IMR-90 (cell line): ENCODE results near the gene FAM20C. TPM values are rescaled to one million over a fixed set of nuclear protein-coding genes. Genes with fewer than 3 reads are reported as not detected.

Source experiments
- ATAC-seq: fragments of 200-7000 bp; cut with Tn5 transposase; 2 replicates; pipeline ENCODE4 v1.9.1; 2020; ENCODE audit warnings: low read depth, mild to moderate bottlenecking, moderate library complexity
- BruUV-seq: library from RNA; stranded (reverse); fragments of 400-500 nt; replicated peaks from 2 replicates; lab custom pipeline; 2021; lab: Mats Ljungman, UMichigan
- CTCF ChIA-PET: fragments of 300-600 bp; formaldehyde crosslinking; extraction: SDS; loops from one replicate; lab custom pipeline; 2021; ENCODE audit warnings: antibody characterized with exemption; lab: Yijun Ruan, JAX
- POLR2A ChIA-PET: fragments of 300-600 bp; sonication (Branson Sonifier 250); formaldehyde crosslinking; loops from one replicate; lab custom pipeline; 2022; ENCODE audit warnings: antibody characterized with exemption; ENCODE audit not compliant: unreplicated experiment; lab: Charles Lee
- DNase-seq: peaks from one replicate; pipeline ENCODE4 v3.0.0; 2013
- H2AFZ ChIP-seq: replicated peaks from 2 replicates; pipeline ENCODE3; 2013; ENCODE audit warnings: low read length, mild to moderate bottlenecking; ENCODE audit not compliant: poor library complexity
- H2AK5ac ChIP-seq: 2 replicates; pipeline ENCODE4 v1.6.1; 2013; ENCODE audit warnings: low read depth, low read length, inconsistent platforms
- H2AK9ac ChIP-seq: replicated peaks from 2 replicates; pipeline ENCODE3; 2013; ENCODE audit warnings: mild to moderate bottlenecking, low read depth, low read length, moderate library complexity; ENCODE audit not compliant: poor library complexity
- H2BK120ac ChIP-seq: 2 replicates; pipeline ENCODE4 v1.6.1; 2013; ENCODE audit warnings: low read depth, low read length, inconsistent platforms
- H2BK15ac ChIP-seq: 3 replicates; pipeline ENCODE4 v1.6.1; 2013; ENCODE audit warnings: low read depth, low read length, inconsistent platforms
- H2BK20ac ChIP-seq: 2 replicates; pipeline ENCODE4 v1.6.1; 2013; ENCODE audit warnings: low read depth, mild to moderate bottlenecking, inconsistent platforms, low read length, moderate library complexity
- H2BK5ac ChIP-seq: 2 replicates; pipeline ENCODE4 v1.6.1; 2013; ENCODE audit warnings: mild to moderate bottlenecking, low read depth, low read length, inconsistent platforms; ENCODE audit not compliant: poor library complexity, severe bottlenecking
- H3K14ac ChIP-seq: replicated peaks from 2 replicates; pipeline ENCODE4 v1.6.1; 2013; ENCODE audit warnings: low read depth, low read length, inconsistent platforms
- H3K18ac ChIP-seq: 2 replicates; pipeline ENCODE4 v1.6.1; 2013; ENCODE audit warnings: low read depth, low read length, control low read depth
- H3K23ac ChIP-seq: 2 replicates; pipeline ENCODE4 v1.6.1; 2013; ENCODE audit warnings: low read depth, low read length, inconsistent platforms
- H3K27ac ChIP-seq: 2 replicates; pipeline ENCODE4 v1.5.1; 2013; ENCODE audit warnings: mild to moderate bottlenecking, control low read depth, low read length; ENCODE audit not compliant: insufficient read depth
- H3K27me3 ChIP-seq: 2 replicates; pipeline ENCODE4 v1.6.1; 2013; ENCODE audit warnings: low read length; ENCODE audit not compliant: control insufficient read depth, insufficient read depth
- H3K36me3 ChIP-seq: 2 replicates; pipeline ENCODE4 v1.6.1; 2013; ENCODE audit warnings: low read length, mixed read lengths; ENCODE audit not compliant: control insufficient read depth, insufficient read depth
- H3K4ac ChIP-seq: 2 replicates; pipeline ENCODE4 v1.6.1; 2013; ENCODE audit warnings: low read depth, low read length, inconsistent platforms
- H3K4me1 ChIP-seq: 2 replicates; pipeline ENCODE4 v1.6.1; 2013; ENCODE audit warnings: low read length, mixed read lengths; ENCODE audit not compliant: control insufficient read depth, insufficient read depth
- H3K4me2 ChIP-seq: 2 replicates; pipeline ENCODE4 v1.6.1; 2013; ENCODE audit warnings: low read depth, mild to moderate bottlenecking, control low read depth, low read length, moderate library complexity
- H3K4me3 ChIP-seq: 2 replicates; pipeline ENCODE4 v1.5.1; 2013; ENCODE audit warnings: low read depth, mild to moderate bottlenecking, control low read depth, low read length, moderate library complexity; ENCODE audit not compliant: insufficient read depth
- H3K56ac ChIP-seq: 2 replicates; pipeline ENCODE4 v1.6.1; 2013; ENCODE audit warnings: low read length, inconsistent platforms; ENCODE audit not compliant: insufficient read depth; ENCODE audit errors: extremely low read depth
- H3K79me1 ChIP-seq, 2 experiments: 2 replicates each; pipeline ENCODE4 v1.6.1; 2013; ENCODE audit warnings: low read length in 2 of 2, inconsistent platforms in 1 of 2, low read depth in 1 of 2
- H3K9ac ChIP-seq: 2 replicates; pipeline ENCODE4 v1.6.1; 2013; ENCODE audit warnings: low read depth, low read length, control low read depth
- H3K9me1 ChIP-seq: 2 replicates; pipeline ENCODE4 v1.6.1; 2013; ENCODE audit warnings: low read length, inconsistent platforms; ENCODE audit not compliant: insufficient read depth
- H3K9me3 ChIP-seq: 2 replicates; pipeline ENCODE4 v1.6.1; 2013; ENCODE audit warnings: low read length; ENCODE audit not compliant: control insufficient read depth, insufficient read depth
- H4K20me1 ChIP-seq: 2 replicates; pipeline ENCODE4 v1.6.1; 2013; ENCODE audit warnings: low read length, inconsistent platforms; ENCODE audit not compliant: insufficient read depth
- H4K5ac ChIP-seq: 2 replicates; pipeline ENCODE4 v1.6.1; 2013; ENCODE audit warnings: mild to moderate bottlenecking, low read depth, low read length, control low read depth
- H4K8ac ChIP-seq, 2 experiments: 2 replicates each; pipeline ENCODE4 v1.6.1; 2013; ENCODE audit warnings: low read depth in 2 of 2, low read length in 2 of 2, control low read depth in 1 of 2, inconsistent platforms in 1 of 2
- H4K91ac ChIP-seq: 2 replicates; pipeline ENCODE4 v1.6.1; 2013; ENCODE audit warnings: low read depth, low read length, inconsistent platforms; ENCODE audit not compliant: insufficient read depth
- BHLHE40 ChIP-seq: fragments of 150-350 bp; IDR thresholded peaks from 2 replicates; pipeline ENCODE4 v1.6.1; 2016; ENCODE audit warnings: mild to moderate bottlenecking, low read depth, low read length
- CEBPB ChIP-seq: IDR thresholded peaks from 2 replicates; pipeline ENCODE4 v1.6.1; 2012; ENCODE audit warnings: low read depth, low read length, improper control_type of control experiment
- MXI1 ChIP-seq: IDR thresholded peaks from 2 replicates; pipeline ENCODE4 v1.6.1; 2012; ENCODE audit warnings: low read depth, mild to moderate bottlenecking, low read length, moderate library complexity, borderline replicate concordance
- RAD21 ChIP-seq: IDR thresholded peaks from 2 replicates; pipeline ENCODE4 v1.6.1; 2012; ENCODE audit warnings: low read length, improper control_type of control experiment
- RCOR1 ChIP-seq: IDR thresholded peaks from 2 replicates; pipeline ENCODE4 v1.6.1; 2012; ENCODE audit warnings: mild to moderate bottlenecking, low read length, improper control_type of control experiment; ENCODE audit not compliant: insufficient replicate concordance
- WGBS, 2 experiments: methylation state at CpG; one replicate each; pipeline versions ENCODE4 v1.1.5 to v1.1.7; 2013; ENCODE audit warnings: missing lambda C conversion rate in 2 of 2; ENCODE audit not compliant: insufficient read length in 1 of 2; ENCODE audit errors: extremely low coverage in 2 of 2; 5-methylcytosine and 5-hydroxymethylcytosine counted together
- dilution Hi-C: fragments of 300-500 bp; cut with HindIII; formaldehyde crosslinking; loops from one replicate; pipeline ENCODE4 v1.14.3; 2018; ENCODE audit warnings: low sequenced_read_pairs; ENCODE audit not compliant: unreplicated experiment
- in situ Hi-C: fragments of 300-500 bp; cut with MboI; formaldehyde crosslinking; loops from 3 replicates; pipeline ENCODE4 v1.14.3; 2019; ENCODE audit warnings: low sequenced_read_pairs, inconsistent platforms, mixed read lengths
- intact Hi-C: fragments of 100-400 bp; cut with micrococcal nuclease; formaldehyde crosslinking; loops from 2 replicates; pipeline ENCODE4 v1.10.0; 2022
- polyA plus RNA-seq, 3 experiments: library from polyadenylated mRNA; depleted of rRNA; stranded (reverse); fragments of >200 nt; gene quantifications; 2 replicates each; pipeline ENCODE4 v1.2.3, GENCODE V29; 2012; ENCODE audit warnings: low replicate concordance in 1 of 3
- total RNA-seq: library from RNA; depleted of rRNA; stranded (reverse); fragments of >200 nt; gene quantifications from 2 replicates; pipeline ENCODE4 v1.2.3, GENCODE V29; 2012

FAM20C gene
- total and polyA plus RNA-seq, 2 of the 4 experiments (the other 2 are of a cell fraction), result 7.7 to 36.6 TPM

DNA sequence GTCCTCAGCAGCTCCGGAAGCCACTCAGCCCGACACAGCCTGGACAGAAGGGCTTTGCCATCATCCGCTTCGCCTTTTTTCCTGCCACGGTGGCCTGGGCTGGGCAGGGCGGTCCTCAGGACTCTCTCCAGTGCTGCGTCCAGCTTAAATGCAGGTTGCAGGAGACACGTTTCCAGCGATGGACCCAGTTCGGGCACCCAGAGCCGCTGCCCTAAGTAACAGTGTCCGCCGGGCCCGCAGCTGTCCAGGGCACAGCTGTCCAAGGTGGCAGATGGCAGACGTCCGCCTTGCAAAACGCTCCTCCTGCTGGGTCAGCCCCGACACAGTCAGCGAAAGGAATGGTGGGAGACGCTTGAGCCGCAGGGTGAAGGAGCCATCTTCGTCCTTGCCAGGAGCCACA lies 60.6 kb downstream of the FAM20C start:
- Histone ChIP-seq H2BK20ac (no peak overlapping the region), H2BK5ac (no peak overlapping the region), H4K91ac (no peak overlapping the region), H2BK120ac (no peak overlapping the region), H2BK15ac (no peak overlapping the region), H3K9ac (no peak overlapping the region), H3K4me2 (no peak overlapping the region), H3K14ac (no peak overlapping the region), H3K4me3 (no peak overlapping the region), H4K5ac (no peak overlapping the region), H3K9me3 (no peaks in the 10 kb centered on the region), H3K36me3 (peaks cover 97% of the 10 kb centered on the region), H3K27ac (no peak overlapping the region), H3K4me1 (no peaks in the 10 kb centered on the region), H2AFZ (no peak overlapping the region), H4K8ac (no peak overlapping the region), H3K4ac (no peak overlapping the region), H3K23ac (no peak overlapping the region), H3K79me1 (no peaks in the 10 kb centered on the region), H3K18ac (no peak overlapping the region), H3K27me3 (no peaks in the 10 kb centered on the region), H4K20me1 (no peaks in the 10 kb centered on the region; the same call in 1 of the 2 replicates), H3K56ac (no peak overlapping the region), H2AK5ac (no peak overlapping the region), H2AK9ac (no peak overlapping the region), H3K9me1 (no peaks in the 10 kb centered on the region)
- DNase-seq (no peak), ATAC-seq (no peak)
- TF ChIP-seq CEBPB, result no peak
- no peak for TF ChIP-seq RCOR1
- TF ChIP-seq RAD21, result no peak
- no peak for TF ChIP-seq MXI1
- no peak for TF ChIP-seq BHLHE40
- CTCF ChIA-PET, result no interaction called here
- 92% methylated on average over 17 of the region's 22 CpGs; no CpG with 5 or more reads in 1 of the 2 experiments for WGBS, 2 experiments
- intact Hi-C loops, result no loop called here
- in situ Hi-C loops, result no loop called here
- no TSS peak for BruUV-seq
- POLR2A ChIA-PET, result no interaction called here
- dilution Hi-C loops, result no loop called here
